ENCODE measurements around the gene TEAD4.

TEAD4 gene

DNA sequence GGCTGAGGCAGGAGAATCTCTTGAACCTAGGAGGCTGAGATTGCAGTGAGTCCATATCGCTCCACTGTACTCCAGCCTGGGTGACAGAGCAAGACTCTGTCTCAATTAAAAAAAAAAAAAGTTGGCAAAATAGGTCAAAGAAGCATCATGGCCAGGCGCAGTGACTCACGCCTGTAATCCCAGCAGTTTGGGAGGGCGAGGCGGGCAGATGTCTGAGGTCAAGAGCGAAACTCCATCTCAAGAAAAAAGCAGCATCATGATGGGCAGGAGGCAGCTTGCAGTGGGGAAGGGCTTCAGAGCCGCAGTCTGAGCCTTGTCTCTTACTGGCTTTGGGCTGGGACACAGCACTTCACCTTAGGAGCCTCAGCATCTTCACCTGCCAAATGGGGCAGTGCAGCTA, 21.4 kb downstream of the TEAD4 start:
- no peak overlapping the region for H3K4me3 ChIP-seq (replicated peaks; ENCODE audit: low read depth, low read length)
- TF ChIP-seq, protein P1, sequence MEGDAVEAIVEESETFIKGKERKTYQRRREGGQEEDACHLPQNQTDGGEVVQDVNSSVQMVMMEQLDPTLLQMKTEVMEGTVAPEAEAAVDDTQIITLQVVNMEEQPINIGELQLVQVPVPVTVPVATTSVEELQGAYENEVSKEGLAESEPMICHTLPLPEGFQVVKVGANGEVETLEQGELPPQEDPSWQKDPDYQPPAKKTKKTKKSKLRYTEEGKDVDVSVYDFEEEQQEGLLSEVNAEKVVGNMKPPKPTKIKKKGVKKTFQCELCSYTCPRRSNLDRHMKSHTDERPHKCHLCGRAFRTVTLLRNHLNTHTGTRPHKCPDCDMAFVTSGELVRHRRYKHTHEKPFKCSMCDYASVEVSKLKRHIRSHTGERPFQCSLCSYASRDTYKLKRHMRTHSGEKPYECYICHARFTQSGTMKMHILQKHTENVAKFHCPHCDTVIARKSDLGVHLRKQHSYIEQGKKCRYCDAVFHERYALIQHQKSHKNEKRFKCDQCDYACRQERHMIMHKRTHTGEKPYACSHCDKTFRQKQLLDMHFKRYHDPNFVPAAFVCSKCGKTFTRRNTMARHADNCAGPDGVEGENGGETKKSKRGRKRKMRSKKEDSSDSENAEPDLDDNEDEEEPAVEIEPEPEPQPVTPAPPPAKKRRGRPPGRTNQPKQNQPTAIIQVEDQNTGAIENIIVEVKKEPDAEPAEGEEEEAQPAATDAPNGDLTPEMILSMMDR (IDR thresholded peaks at IDR 0.05; ENCODE audit: low read length, missing control alignments), result no peak
- DNase-seq (ENCODE audit: low read depth), result no peak

DNA sequence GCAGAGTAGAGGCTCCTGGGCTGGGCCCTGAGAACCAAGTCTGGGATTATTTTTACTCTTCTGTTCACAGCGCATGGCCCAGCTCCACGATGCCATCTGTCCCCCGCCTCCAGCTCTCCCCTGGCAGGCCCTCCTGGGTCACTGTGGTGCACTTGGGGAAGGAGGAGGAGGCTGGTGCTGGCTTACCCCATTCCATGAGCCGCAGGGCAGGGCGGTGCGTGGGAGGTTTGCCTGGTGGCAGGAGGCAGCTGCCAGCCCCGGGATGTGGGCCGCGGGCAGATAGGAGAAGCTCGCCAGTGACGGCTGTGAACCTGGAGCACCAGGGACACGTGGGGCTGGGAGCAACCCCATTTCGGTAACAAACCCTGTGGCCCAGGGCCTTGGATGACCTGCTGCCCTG, 23.2 kb downstream of the TEAD4 start:
- H3K4me3 ChIP-seq (replicated peaks; ENCODE audit: low read depth, low read length), result no peak overlapping the region
- no peak for DNase-seq (ENCODE audit: low read depth)
- TF ChIP-seq, protein P1 (IDR thresholded peaks at IDR 0.05; ENCODE audit: low read length, missing control alignments), result no peak

DNA sequence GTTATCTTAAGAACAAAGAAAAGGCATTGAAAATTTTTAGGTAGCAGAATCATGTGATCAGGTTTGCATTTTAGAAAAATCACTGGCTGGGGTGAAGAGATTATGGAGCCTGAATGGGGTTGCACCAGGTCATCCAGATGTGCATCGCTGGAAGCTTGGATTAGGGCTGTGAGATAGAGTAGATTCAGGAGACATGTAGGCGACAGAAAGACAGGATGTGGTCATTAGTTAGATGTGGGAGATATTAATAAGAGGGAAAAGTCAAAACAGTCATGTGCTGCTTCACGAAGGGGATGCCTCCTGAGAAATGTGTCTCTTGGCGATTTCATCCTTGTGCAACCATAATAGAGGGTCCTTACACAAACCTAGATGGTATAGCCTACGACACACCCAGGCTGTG, 25.1 kb downstream of the TEAD4 start:
- TF ChIP-seq, protein P1 (IDR thresholded peaks at IDR 0.05; ENCODE audit: low read length, missing control alignments), result no peak
- no peak overlapping the region for H3K4me3 ChIP-seq (replicated peaks; ENCODE audit: low read depth, low read length)
- no peak for DNase-seq (ENCODE audit: low read depth)

DNA sequence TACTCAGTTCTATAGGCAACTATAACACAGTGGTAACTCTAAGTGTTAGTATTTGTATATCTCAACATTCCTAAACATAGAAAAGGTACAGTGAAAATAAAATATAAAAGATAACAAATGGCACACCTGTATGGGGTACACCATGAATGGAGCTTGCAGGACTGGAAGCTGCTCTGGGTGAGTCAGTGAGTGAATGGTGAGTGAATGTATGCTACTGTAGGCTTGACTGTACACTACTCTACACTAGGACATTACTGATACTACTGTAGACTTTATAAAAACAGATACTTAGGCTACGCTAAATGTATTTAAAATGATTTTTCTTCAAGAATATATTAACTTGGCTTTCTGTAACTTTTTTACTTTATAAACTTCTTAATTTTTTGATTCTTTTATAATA, 25.5 kb downstream of the TEAD4 start:
- H3K4me3 ChIP-seq (replicated peaks; ENCODE audit: low read depth, low read length), result no peak overlapping the region
- DNase-seq (ENCODE audit: low read depth), result no peak
- TF ChIP-seq, protein P1 (IDR thresholded peaks at IDR 0.05; ENCODE audit: low read length, missing control alignments), result no peak

DNA sequence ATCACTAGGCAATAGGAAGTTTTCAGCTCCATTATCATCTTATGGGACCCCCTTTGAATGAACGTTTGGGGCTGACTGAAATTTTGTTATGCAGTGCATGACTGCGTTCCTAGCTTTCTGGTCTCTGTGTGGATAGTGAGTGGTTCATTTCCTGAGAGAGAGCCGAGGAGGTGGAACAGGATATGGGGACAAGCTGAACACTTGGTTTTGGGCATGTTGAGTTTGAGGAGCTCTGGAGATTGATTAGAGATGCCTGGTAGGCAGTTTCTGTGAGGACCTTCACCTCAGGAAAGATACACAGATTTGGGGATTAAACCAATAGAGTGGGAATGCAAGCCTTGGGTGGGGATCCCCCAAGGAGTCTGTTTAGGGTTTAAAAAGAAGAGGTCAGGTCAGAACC, 27.7 kb downstream of the TEAD4 start:
- TF ChIP-seq, protein P1 (IDR thresholded peaks at IDR 0.05; ENCODE audit: low read length, missing control alignments), result no peak
- no peak for DNase-seq (ENCODE audit: low read depth)

DNA sequence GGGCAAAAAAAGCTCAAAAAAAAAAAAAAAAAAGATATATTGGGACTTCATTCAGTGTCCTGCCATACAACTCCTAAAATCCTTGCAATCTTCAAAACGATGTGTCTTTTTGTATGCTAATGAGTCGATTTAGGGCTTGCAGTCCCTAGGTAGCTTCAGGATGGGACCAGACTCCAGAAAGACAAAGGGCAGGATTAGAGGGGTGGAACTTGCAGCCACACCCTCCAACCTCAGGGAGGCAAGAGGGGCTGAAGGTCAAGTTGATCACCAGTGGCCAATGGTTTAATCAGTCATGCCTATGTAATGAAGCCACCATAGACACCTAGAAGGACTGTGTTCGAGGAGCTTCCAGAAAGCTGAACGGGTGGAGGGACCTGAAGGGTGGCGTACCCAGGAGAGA, 29.3 kb downstream of the TEAD4 start:
- TF ChIP-seq, protein P1 (IDR thresholded peaks at IDR 0.05; ENCODE audit: low read length, missing control alignments), result no peak

More for the DNA sequence above, 27.7 kb downstream of the TEAD4 start:
- H3K4me3 ChIP-seq (replicated peaks; ENCODE audit: low read depth, low read length), result no peak overlapping the region

DNA sequence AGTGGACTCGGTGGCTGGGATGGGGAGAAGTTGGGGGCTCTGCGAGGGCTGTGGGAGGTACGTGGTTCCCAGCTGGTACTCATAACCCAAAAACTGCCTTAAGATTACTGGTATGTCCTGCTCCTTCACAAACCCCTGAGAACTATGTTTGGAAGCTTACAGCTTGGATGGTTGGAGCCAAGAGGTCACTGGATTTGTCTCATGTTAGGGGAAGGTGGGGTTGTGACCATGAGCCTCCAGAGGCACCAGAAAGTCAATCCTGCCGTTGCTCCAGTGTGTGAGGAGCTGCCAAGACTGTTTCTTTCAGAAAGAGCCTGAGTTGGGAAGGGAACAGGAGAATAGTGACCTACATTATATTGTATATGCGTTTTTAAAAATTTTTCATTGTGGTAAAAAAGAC, 33.5 kb downstream of the TEAD4 start:
- H3K4me3 ChIP-seq (replicated peaks; ENCODE audit: low read depth, low read length), result no peak overlapping the region
- TF ChIP-seq, protein P1 (IDR thresholded peaks at IDR 0.05; ENCODE audit: low read length, missing control alignments), result no peak
- no peak for DNase-seq (ENCODE audit: low read depth)

More for the DNA sequence above, 29.3 kb downstream of the TEAD4 start:
- DNase-seq (ENCODE audit: low read depth), result no peak
- H3K4me3 ChIP-seq (replicated peaks; ENCODE audit: low read depth, low read length), result no peak overlapping the region
